Frontal cortex (tissue), 4 donors: Measurements from ENCODE around the gene CTNNBL1. TPM values are rescaled to one million over a fixed set of nuclear protein-coding genes. Genes with fewer than 3 reads are reported as not detected.
"Not testable (repeated sequence)": the region's sequence is repeated elsewhere in the genome, so short reads cannot be mapped to it uniquely, and the experiment has no call there.

Source experiments
- DNase-seq, 2 donors: peaks; one replicate each; pipeline ENCODE4 v3.0.0; 2012; ENCODE audit warnings: low spot score in 2 of 2
- FAIRE-seq: peaks from 2 replicates; lab custom pipeline; 2012; peaks lifted over from hg19 to GRCh38; lab: Jason Lieb, UNC
- total RNA-seq: library from RNA; depleted of rRNA; stranded (reverse); fragments of >200 nt; gene quantifications from one replicate; pipeline ENCODE4 v1.2.3, GENCODE V29; 2014
- donor health status: control.
- donor health status: control.
- donor health status: control.

The CTNNBL1 gene
- total RNA-seq, 1 donor from 2014 or later: 61.1 TPM

DNA sequence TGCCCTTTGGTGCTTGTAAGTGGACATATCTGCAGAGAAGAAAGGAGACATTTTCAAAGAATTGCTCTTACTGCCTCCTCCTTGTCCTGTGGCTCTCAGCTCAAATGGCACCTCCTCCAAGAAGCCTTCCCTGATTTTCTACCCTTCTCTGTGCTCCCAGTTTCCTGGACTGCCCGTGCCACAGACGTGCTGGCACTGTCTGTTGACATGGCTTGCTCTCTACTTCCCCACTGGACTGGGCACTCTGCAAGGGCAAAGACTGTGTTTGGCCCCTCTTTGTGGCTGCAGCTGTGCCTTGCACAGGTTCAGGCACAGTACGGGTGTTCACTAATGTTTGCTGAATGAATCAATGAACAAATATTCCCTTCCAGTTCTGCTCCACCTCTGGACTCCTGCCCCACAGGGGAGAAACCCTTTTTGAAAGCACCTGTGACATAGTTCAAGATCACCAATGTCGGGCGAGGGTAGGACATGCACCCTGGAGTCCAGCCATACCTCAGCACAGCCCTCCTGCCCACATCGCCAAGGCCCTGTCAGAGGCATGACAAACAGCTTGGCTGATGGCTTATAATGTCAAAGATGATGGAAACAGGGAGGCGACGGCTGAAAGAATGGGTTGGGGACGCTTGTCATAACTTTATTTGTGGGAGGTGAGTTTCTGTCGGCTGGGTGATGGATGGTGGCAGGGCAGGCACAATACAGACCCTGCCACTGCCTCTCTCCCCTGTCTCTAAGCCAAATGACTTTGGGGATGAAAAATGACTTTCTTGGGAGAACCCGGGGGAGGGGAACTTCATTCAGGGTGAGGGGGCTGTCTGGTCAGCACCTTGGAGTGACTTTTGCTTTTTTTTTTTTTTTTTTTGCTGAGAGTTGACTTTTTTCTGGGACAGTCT, 15.6 kb upstream of the CTNNBL1 start:
- FAIRE-seq (no peak), DNase-seq (no peak)

DNA sequence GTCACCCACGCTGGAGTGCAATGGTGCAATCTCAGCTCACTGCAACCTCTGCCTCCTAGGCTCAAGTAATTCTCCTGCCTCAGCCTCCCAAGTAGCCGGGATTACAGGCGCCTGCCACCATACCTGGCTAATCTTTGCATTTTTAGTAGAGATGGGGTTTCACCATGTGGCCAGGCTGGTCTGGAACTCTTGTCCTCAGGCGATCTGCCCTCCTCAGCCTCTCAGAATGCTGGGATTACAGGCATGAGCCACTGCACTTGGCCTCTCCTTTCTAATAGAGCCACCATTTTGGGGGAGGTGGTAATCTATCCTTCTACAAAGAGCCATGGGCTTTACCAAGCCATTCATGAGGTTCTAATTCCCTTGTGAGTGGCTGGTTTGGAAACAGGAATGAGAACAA, 14.1 kb upstream of the CTNNBL1 start:
- DNase-seq, FAIRE-seq: not testable (repeated sequence)

DNA sequence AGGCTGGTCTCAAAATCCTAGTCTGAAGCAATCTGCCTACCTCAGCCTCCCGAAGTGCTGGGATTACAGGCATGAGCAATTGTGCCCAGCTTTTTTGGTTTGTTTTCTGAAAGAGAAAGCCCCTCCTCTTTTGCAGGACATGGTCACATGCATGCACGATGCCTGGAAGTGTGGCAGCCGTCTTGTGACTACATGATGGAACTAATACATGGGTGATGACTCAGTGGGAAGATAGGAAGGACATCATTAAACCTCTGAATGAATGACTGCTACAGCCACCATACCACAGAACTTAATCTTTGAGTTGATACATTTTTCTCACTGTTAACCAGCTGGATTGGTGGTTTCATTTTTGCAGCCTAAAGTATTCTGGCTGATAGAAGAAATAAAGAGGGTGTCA, 13.4 kb upstream of the CTNNBL1 start:
- no peak for FAIRE-seq
- DNase-seq: no peak

DNA sequence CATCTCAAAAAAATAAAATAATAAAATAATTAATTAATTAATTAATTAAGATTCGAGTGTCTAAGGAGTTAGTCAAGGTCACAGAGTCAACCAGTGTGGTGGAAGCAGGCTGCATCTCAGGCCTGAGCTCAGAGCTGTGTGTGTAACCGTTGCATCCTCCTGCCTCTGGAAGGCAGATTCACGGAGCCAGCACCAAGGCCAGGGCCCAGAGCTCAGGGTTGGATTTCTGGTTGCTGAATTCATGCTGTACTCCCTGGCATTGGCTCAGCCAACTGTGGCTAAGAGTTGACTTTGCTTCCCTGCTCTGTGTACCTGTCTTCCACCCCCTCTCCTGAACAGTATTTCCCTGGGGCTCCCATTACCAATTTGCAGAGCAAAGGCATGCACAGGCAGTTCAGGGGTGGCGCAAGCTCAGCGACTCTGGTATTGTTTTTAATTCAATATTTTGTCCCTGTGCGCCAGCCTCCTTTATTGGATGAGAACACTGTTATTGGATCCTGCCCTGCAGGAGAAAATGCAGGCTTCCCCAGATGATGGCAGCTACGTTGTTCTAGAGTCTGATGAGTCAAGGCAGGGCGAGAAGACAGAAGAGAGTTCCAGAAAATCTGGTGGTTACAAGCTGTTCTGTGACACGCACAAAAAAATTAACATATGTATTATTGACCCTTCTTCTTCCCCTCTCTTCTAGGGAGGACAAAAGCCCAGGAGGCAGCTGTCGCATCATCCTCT, 12.3 kb upstream of the CTNNBL1 start:
- FAIRE-seq (no peak), DNase-seq (no peak)

DNA sequence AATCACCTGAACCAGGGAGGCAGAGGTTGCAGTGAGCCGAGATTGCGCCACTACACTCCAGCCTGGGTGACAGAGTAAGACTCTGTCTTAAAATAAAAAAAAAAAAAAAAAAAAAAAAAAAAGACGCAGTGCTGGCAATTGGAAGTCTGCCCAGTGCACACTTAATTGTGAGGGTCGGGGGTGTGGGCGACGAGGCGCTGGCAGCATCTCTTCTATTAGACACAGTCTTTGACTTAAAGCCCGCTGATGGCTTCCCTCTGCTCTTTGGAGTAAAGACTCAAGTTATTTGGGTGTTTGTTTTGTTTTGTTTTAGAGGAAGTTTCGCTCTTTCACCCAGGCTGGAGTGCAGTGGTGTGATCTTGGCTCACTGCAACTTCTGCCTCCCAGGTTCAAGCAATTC, 10.7 kb upstream of the CTNNBL1 start:
- DNase-seq, FAIRE-seq: not testable (repeated sequence)

DNA sequence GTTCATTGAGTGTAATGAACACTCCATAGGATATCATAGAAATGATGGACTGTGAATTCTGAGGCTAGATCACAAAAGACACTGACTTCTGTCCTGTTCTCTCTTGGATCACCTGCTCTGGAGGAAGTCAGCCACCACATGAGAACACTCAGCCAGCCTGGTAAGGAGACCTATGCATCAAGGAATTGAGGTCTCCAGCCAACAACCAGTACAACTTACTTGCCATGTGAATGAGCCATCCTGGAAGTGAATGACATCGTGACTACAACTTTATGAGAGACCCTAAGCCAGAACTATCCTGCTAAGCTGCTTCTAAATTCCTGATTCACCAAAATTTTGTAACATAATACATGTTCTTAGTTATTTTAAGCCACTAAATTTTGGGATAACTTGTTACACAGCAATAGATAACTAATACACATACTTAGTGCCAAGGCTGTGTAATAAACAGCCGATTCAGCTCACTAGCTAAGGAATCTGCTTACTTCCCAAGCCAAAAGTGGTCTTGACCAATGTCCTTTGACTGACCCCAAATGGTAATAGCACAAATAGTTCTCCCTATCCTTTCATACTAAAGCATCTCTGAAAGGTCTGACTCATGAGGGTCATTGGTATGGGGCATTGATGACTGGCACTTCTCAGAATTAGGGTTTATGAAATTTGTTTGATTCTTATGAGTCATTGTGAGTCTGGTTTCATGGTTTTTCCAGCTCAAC, 6.9 kb upstream of the CTNNBL1 start:
- no peak for FAIRE-seq
- no peak for DNase-seq

DNA sequence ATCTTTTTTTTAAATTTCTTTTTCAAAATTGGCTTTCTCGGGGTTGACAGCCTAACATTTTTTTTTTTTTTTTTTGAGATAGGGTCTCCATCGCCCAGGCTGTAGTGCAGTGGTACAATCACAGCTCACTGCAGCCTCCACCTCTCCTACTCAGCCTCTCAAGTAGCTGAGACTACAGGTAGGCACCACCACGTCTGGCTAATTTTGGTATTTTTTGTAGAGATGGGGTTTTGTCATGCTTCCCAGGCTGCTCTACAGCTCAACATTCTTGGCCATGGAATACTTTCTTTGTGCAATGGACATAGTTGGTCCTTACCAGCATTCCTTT, 6.4 kb upstream of the CTNNBL1 start:
- DNase-seq (no peak), FAIRE-seq (no peak)

DNA sequence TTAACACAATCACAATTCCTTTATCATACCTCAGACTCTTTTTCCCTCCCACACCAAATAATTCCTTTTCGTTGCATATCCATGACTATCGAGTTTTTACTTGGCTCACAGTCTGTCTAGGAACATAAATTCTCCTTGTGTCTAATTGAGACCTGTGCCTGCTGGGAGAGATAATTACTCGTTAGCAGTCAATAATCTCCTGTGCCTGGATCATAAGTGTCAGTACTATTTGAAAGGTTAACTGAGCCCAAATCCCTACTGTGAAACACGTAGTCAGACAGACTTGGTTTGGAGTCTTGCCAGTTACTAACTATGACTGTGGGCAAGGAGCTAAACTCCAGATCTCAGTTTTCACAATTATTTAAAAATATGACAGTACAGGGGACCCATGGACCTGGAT, 5.7 kb upstream of the CTNNBL1 start:
- FAIRE-seq: no peak
- no peak for DNase-seq

DNA sequence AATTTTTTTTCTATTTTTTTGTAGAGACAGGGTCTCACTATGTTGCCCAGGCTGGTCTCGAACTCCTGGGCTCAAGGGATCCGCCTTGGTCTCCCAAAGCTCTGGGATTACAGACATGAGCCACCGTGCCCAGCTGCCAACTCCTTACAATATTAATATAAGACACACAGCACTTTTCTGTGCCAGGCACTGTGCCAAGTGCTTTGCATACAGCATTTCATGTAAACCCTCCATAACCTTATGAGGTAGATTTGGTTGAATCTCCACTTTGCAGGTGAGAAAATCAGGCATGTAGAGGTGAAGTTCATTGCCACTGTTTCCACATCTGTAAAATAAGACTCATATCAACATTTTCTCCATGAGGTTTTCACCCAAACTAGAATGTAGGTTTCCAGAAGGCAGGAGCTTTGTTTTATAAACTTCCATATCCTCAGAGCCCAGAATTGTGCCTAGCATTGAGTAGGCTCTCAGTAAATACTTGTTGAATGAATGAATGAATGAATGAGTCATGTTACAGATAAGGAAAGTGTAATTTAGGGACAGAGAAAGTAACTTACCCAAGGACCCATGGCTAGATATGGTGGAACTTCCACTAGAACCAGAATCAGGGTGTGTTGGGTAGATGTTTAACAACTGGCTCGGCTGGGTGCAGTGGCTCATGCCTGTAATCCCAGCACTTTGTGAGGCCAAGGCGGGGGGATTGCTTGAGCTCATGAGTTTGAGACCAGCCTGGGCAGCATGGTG, 3.0 kb upstream of the CTNNBL1 start:
- no peak for FAIRE-seq
- DNase-seq: no peak

DNA sequence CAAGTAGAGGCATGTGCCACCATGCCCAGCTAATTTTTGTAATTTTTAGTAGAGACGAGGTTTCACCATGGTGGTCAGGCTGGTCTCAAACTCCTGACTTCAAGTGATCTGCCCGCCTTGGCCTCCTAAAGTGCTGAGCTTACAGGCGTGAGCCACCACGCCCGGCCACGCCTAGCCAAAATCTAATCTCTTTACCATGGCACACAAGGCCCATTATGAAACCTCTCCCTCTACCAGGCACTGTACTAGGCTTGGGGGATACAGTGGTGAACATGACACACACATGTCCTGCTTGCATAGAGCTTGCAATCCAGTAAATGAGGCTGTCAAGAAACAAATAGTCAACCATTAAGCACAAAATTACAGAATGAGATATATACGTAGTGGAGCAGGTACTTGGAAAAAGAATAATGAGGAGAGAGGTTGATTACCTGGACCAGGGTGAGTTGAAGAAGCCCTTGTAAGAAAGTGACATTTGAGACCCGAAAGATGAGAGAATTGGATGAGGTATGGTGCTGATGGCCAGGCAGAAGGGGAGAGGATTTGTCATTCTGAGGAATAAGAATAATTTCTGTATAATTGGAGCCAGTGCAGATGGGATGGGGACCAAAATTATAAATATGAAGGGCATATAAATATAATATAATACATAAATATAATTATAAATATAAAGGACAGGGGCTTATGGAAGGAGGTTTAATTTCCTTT, 1.2 kb upstream of the CTNNBL1 start:
- no peak for DNase-seq
- FAIRE-seq: no peak

DNA sequence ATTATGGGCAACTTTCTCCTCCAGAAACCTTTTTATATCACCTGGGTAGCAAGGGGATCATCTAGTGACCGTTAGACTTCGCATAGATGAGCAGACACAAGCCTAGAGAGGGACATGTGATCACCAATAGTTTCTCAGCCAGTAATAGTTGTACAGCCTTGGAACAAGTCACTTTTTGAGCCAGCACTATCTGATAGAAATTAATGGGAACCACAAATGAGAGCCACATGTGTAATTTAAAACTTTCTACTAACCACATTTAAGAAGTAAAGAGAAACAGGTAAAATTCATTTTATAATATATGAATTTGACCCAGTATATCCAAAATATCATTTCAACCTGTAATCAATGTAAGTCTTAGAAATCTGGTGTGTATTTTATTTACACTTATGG, 592 bp upstream of the CTNNBL1 start:
- DNase-seq (no peak), FAIRE-seq (no peak)

DNA sequence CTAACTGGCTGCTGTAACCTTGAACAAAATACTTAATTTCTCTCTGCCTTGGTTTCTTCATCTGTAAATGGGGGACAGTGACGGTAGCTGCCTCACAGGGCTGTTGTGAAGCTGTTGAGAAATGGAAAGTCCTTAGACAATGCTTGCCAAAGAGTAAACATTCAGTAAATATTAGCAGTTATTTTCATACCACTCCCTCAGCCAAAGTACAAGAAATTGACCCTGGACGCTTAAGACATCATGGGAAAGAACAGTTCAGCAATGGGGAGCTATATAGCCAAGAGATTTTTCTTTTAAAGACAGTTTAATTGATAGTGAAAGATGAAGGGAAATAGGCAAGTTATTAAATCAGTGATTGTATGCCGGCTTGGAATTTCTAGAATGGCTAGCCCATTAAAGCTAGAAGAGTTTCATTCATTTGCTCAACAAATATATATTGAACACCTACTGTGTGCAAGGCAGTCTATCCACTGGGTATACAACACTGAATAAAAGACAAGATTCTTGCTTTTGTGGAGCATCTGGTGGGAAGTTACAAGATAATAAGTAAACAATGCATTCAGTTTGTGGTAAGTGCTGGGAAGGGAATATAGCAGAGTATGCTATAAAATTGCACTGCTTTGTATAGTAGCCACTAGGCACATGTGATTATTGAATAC, 2.0 kb downstream of the CTNNBL1 start:
- DNase-seq: no peak
- FAIRE-seq: no peak

DNA sequence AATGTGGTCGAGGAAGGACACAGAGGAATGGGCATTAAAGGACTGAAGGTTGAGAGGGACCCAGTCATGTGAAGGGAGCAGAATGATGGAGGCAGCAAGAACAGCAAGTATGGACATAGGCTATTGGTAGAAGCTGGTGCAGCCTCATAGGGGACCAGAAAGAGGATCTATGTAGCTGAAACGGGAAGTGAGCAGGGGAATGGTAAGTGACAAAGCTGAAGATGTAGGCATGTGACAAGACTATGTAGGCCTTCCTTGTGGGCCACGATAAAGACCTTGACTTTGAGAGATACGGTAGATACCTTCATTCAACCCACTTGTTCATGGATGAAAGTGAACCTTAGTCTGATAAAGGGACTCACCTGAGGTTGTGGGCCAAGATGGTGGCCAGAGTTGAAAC, 3.5 kb downstream of the CTNNBL1 start:
- FAIRE-seq (no peak), DNase-seq (no peak)

DNA sequence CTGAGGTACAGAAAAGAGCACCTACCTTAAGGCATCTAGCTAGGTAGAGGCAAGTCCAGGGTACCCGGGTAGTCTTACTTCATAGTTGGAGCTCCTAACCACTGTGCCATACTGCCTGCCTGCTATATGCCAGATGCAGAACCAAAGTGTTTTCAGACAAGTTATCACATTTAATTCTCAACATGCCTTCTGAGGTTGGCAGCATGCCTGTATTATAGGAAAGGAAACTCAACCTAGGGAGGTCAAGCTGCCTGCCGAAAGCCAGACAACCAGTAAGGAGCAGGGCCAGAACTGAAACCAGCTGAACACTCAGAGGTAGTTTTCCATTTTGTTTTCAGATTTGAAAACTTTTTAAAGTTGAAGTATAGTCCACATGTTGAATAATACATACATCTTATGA, 5.4 kb downstream of the CTNNBL1 start:
- DNase-seq (no peak), FAIRE-seq (no peak)

DNA sequence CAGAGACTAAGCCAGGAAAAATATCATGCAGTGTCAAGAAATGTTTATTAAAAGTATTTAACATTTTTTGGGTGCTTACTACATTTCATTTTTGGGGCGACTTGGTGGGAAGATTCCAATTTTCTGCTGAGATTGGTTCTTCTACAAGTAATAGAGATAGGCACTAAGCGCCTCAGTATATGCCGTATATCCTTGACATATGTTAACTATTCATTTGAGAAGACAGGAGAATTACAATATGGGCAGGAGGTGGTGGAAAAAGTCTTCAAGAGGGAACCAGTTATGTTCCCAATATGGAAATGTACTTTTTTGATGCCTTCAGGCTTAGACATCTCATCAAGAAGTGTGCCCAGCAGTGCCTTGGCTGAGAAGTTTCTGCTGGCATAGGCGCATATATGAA, 6.5 kb downstream of the CTNNBL1 start:
- no peak for DNase-seq
- no peak for FAIRE-seq

DNA sequence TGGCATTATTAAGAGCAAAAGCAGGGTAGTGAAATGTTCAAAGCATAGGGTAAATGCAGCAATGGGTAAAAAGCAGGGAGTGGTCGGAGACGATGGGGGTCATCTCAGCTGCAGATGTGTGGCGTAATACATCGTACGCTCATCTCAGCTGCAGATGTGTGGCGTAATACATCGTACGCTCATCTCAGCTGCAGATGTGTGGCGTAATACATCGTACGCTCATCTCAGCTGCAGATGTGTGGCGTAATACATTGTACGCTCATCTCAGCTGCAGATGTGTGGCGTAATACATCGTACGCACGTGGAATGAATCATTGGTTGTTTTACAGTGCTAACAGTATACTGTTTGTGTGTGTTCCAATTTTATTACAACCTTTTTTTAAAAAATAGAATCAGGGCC, 7.8 kb downstream of the CTNNBL1 start:
- not testable (repeated sequence) for DNase-seq, FAIRE-seq

DNA sequence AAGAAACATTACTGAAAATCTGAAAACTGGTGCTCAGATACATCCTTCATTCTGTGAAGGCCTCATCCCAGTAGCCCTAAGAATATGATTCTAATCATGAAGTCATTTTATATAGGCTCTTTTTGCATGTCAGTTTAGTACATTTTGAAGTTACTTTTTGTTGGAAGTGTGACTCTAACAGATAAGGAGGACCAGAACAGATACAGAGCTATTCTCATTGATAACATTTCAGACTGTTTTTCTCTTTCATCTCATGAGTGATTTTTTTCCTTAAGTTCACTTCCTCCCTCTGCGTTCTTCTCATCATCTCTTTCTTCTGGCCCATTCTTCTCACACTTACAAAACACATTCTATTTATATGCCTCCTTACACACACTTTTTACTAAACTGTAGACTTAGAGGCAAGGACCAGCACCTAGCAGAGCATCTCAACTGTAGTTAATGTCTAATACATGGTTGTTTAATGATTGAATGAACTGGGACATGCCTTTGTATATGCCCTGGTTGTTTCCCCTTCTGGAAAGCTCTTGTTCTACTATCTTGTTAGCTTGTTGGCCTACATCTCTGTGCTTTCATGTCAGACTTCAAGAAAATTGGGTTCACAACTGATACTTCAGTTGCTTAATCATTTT, 8.7 kb downstream of the CTNNBL1 start:
- DNase-seq: no peak
- FAIRE-seq: no peak

DNA sequence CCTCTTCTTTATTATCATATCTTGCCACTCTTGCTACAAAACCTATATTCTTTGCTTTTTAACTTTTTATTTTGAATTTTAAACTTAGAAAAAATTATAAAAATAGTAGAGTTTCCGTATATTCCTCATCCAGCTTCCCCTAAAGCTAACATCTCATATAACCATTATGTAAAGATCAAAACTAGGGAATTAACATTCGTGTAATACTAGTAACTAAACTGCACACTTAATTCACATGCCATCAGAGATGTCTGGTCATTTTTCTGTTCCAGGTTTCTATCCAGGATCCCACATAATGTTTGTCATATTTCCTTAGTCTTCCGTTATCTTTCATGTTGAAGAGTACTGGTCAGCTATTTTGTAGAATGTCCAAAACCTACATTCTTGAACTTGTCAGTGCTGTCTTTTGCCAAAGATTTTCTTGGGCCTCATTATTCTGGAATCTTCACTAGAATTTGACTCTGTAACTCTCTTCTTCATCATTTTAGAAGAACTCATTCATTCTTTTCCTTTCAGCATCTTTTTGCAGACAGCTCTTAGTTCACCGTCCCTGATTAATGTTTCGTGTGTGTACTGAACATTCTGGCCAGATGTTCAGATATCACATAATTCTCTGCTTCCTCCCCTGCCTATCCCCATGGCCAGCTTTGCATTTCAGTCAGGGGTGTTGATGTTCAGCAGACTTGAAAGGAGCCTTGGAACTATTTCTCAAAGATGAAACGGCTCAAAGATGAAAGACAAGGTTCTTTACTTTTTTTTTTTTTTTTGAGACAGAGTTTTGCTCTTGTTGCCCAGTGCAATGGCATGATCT, 9.4 kb downstream of the CTNNBL1 start:
- no peak for DNase-seq
- no peak for FAIRE-seq
